A549 treated with dexamethasone at 1 μM for 4 hours (cell line): ENCODE results near the gene KRTAP12-4. TPM values are rescaled to one million over a fixed set of nuclear protein-coding genes. Genes with fewer than 3 reads are reported as not detected.

Experiments
- total RNA-seq: library from RNA; stranded (reverse); fragments of 200-300 nt; extraction: Qiagen RNA extraction; gene quantifications from 5 replicates; pipeline ENCODE4 v1.2.3, GENCODE V29; 2022

KRTAP12-4 gene
- total RNA-seq: not detected in 5 replicates

GRCh38 chr21:44654576-44655175 lies at the start of gene KRTAP12-4:
Gene KRTAP12-4 (minus strand): TSS chr21:44654659. CDS start chr21:44654614, 45 bp downstream.

GRCh38 chr21:44697172-44697810 lies 42.8 kb upstream of the KRTAP12-4 start, which contains the start of gene KRTAP10-12:
Gene KRTAP10-12 (plus strand): TSS chr21:44697172. CDS start chr21:44697202, 30 bp downstream.

GRCh38 chr21:44681861-44682579 lies 27.6 kb upstream of the KRTAP12-4 start, which contains the start of gene KRTAP12-1:
Gene KRTAP12-1 (minus strand): TSS chr21:44682163. CDS start chr21:44682123, 40 bp downstream.

GRCh38 chr21:44666401-44667320 lies 12.2 kb upstream of the KRTAP12-4 start, which contains the start of gene KRTAP12-2:
Gene KRTAP12-2 (minus strand): TSS chr21:44666927. CDS start chr21:44666886, 41 bp downstream.

GRCh38 chr21:44657635-44658540 lies 3.4 kb upstream of the KRTAP12-4 start, which contains the start of gene KRTAP12-3:
Gene KRTAP12-3 (plus strand): TSS chr21:44657932. CDS start chr21:44657980, 48 bp downstream.

GRCh38 chr21:44646366-44647221 lies 7.9 kb downstream of the KRTAP12-4 start, which contains the start of gene KRTAP10-11:
Gene KRTAP10-11 (plus strand): TSS chr21:44646414. CDS start chr21:44646459, 45 bp downstream.

GRCh38 chr21:44637018-44637850 lies 17.2 kb downstream of the KRTAP12-4 start, which contains the start of gene KRTAP10-10:
Gene KRTAP10-10 (plus strand): TSS chr21:44637356. CDS start chr21:44637418, 62 bp downstream.

GRCh38 chr21:44626673-44627143 lies 27.8 kb downstream of the KRTAP12-4 start, which contains the start of gene KRTAP10-9:
Gene KRTAP10-9 (plus strand): TSS chr21:44627093. CDS start chr21:44627172, 79 bp downstream.

GRCh38 chr21:44612029-44612486 lies 42.4 kb downstream of the KRTAP12-4 start, which contains the start of gene KRTAP10-8:
Gene KRTAP10-8 (plus strand): TSS chr21:44612079. CDS start chr21:44612101, 22 bp downstream.

Other genes starting within 250 kb of the KRTAP12-4 start
- gene LRRC3, start 199.1 kb downstream of the KRTAP12-4 start, total RNA-seq: 1.7 to 2.5 TPM (median 2.4 TPM) in 5 replicates
- gene KRTAP10-1, start 114.5 kb downstream of the KRTAP12-4 start, total RNA-seq: not detected in 5 replicates
- not detected in 5 replicates for gene KRTAP10-2, start 103.2 kb downstream of the KRTAP12-4 start, total RNA-seq
- not detected in 5 replicates for gene KRTAP10-3, start 95.9 kb downstream of the KRTAP12-4 start, total RNA-seq
- not detected in 5 replicates for gene KRTAP10-4, start 80.9 kb downstream of the KRTAP12-4 start, total RNA-seq
- not detected in 5 replicates for gene KRTAP10-5, start 74.1 kb downstream of the KRTAP12-4 start, total RNA-seq
- not detected in 5 replicates for gene KRTAP10-6, start 62.2 kb downstream of the KRTAP12-4 start, total RNA-seq
- not detected in 5 replicates for gene KRTAP10-7, start 54.1 kb downstream of the KRTAP12-4 start, total RNA-seq
- gene KRTAP10-8, start 42.6 kb downstream of the KRTAP12-4 start, total RNA-seq: not detected in 5 replicates
- not detected in 5 replicates for gene KRTAP10-9, start 27.6 kb downstream of the KRTAP12-4 start, total RNA-seq
- not detected in 5 replicates for gene KRTAP10-10, start 17.3 kb downstream of the KRTAP12-4 start, total RNA-seq
- gene KRTAP10-11, start 8.2 kb downstream of the KRTAP12-4 start, total RNA-seq: not detected in 5 replicates
- not detected in 5 replicates for gene KRTAP12-3, start 3.3 kb upstream of the KRTAP12-4 start, total RNA-seq
- not detected in 5 replicates for gene KRTAP12-2, start 12.3 kb upstream of the KRTAP12-4 start, total RNA-seq
- gene KRTAP12-1, start 27.5 kb upstream of the KRTAP12-4 start, total RNA-seq: not detected in 5 replicates
- gene KRTAP10-12, start 42.5 kb upstream of the KRTAP12-4 start, total RNA-seq: not detected in 5 replicates
- 0.04 TPM in 1 of 5 replicates, not detected in the others for gene TSPEAR, start 56.9 kb upstream of the KRTAP12-4 start, total RNA-seq
- gene UBE2G2, start 147.2 kb upstream of the KRTAP12-4 start, total RNA-seq: 28.1 to 33.5 TPM (median 32.3 TPM) in 5 replicates
- gene SUMO3, start 163.4 kb upstream of the KRTAP12-4 start, total RNA-seq: 58.2 to 69.1 TPM (median 66.8 TPM) in 5 replicates
- 88.5 to 101 TPM (median 96.8 TPM) in 5 replicates for gene PTTG1IP, start 219.0 kb upstream of the KRTAP12-4 start, total RNA-seq